Measurements from ENCODE around the gene HRC. TPM values are rescaled to one million over a fixed set of nuclear protein-coding genes. Genes with fewer than 3 reads are reported as not detected.

Gene HRC
- total RNA-seq, 6 donors from 2014 or later = 0.61 to 2.1 (median 1.2) TPM; not detected in 1

GRCh38 chr19:49150944-49151243 lies 4.3 kb downstream of the HRC start:
- Histone ChIP-seq H3K27ac (peak overlapping the region; percentile 64 to 88 (median 74)), H3K4me3 (peak overlapping the region; percentile 36 to 67 (median 64)), H3K9me3 (no peaks in the 10 kb centered on the region), H3K27me3 (no peaks in the 10 kb centered on the region), H3K4me1 (peaks cover 30 to 48% (median 38%) of the 10 kb centered on the region in 4 donors), H3K36me3 (no peaks in the 10 kb centered on the region)
- 9 to 10% methylated on average over 13 to 16 of the region's 16 CpGs for WGBS, 2 donors
- ATAC-seq (ENCODE audit: low FRiP score in 2 of 2) = no peak
- no peak for DNase-seq
- no peak for TF ChIP-seq EP300 (IDR thresholded peaks at IDR 0.05)
- no peak for TF ChIP-seq CTCF (IDR thresholded peaks at IDR 0.05)
- TF ChIP-seq POLR2AphosphoS5 (IDR thresholded peaks at IDR 0.05) = no peak
- no peak for TF ChIP-seq POLR2A (IDR thresholded peaks at IDR 0.05)

GRCh38 chr19:49150106-49150943 lies 4.9 kb downstream of the HRC start:
- TF ChIP-seq POLR2AphosphoS5 (IDR thresholded peaks at IDR 0.05) (peak; percentile 4 to 35), CTCF (IDR thresholded peaks at IDR 0.05) (no peak), POLR2A (IDR thresholded peaks at IDR 0.05) (peak in 2 of 4 donors; percentile 19 to 33), EP300 (IDR thresholded peaks at IDR 0.05) (no peak)
- peaks cover 36 to 54% (median 44%) of the 10 kb centered on the region in 4 donors for H3K4me1 ChIP-seq
- ATAC-seq (ENCODE audit: low FRiP score in 2 of 2) = peak; percentile 86 to 87

GRCh38 chr19:49149652-49150105 lies 5.5 kb downstream of the HRC start:
- Histone ChIP-seq H3K4me3 (peak overlapping the region; percentile 36 to 67 (median 64)), H3K4me1 (peaks cover 37 to 54% (median 44%) of the 10 kb centered on the region in 4 donors), H3K27ac (peak overlapping the region; percentile 64 to 88 (median 74)), H3K9me3 (no peaks in the 10 kb centered on the region), H3K27me3 (no peaks in the 10 kb centered on the region), H3K36me3 (no peaks in the 10 kb centered on the region)
- WGBS, 2 donors = 2 to 5% methylated on average over 4 to 17 of the region's 23 CpGs
- ATAC-seq (ENCODE audit: low FRiP score in 2 of 2) (peak; percentile 75 to 77), DNase-seq (peak in 1 of 2 donors; percentile 44)
- TF ChIP-seq POLR2AphosphoS5 (IDR thresholded peaks at IDR 0.05) (peak in 1 of 2 donors; percentile 44), EP300 (IDR thresholded peaks at IDR 0.05) (no peak), CTCF (IDR thresholded peaks at IDR 0.05) (peak in 1 of 6 experiments; percentile 20), POLR2A (IDR thresholded peaks at IDR 0.05) (no peak)

More at GRCh38 chr19:49150106-49150943, 4.9 kb downstream of the HRC start:
- no peaks in the 10 kb centered on the region for H3K9me3 ChIP-seq
- DNase-seq = peak; percentile 79 to 95
- 0 to 1% methylated on average over 19 to 50 of the region's 75 CpGs for WGBS, 2 donors
- no peaks in the 10 kb centered on the region for H3K36me3 ChIP-seq
- H3K4me3 ChIP-seq = peak overlapping the region; percentile 36 to 67 (median 64)
- no peaks in the 10 kb centered on the region for H3K27me3 ChIP-seq
- peak overlapping the region; percentile 64 to 88 (median 74) for H3K27ac ChIP-seq

- Histone ChIP-seq H3K9me3 (no peaks in the 10 kb centered on the region), H3K36me3 (no peaks in the 10 kb centered on the region), H3K27me3 (no peaks in the 10 kb centered on the region), H3K27ac (peak overlapping the region; percentile 64 to 88 (median 74)), H3K4me3 (peak overlapping the region; percentile 36 to 67 (median 64)), H3K4me1 (peaks cover 37 to 54% (median 44%) of the 10 kb centered on the region in 4 donors)
- DNase-seq (peak; percentile 91 to 98), ATAC-seq (ENCODE audit: low FRiP score in 2 of 2) (peak; percentile 88 to 94)
- WGBS, 2 donors = 1 to 2% methylated on average over 31 to 47 of the region's 49 CpGs
- no peak for TF ChIP-seq POLR2AphosphoS5 (IDR thresholded peaks at IDR 0.05)
- TF ChIP-seq CTCF (IDR thresholded peaks at IDR 0.05) = no peak
- peak in 2 of 4 donors; percentile 39 to 59 for TF ChIP-seq POLR2A (IDR thresholded peaks at IDR 0.05)
Measured at GRCh38 chr19:49148784-49149651, 6.2 kb downstream of the HRC start.

All from upper lobe of left lung (tissue), 6 donors.